H9 (cell line): ENCODE results near the gene CYP2S1. TPM values are rescaled to one million over a fixed set of nuclear protein-coding genes. Genes with fewer than 3 reads are reported as not detected.

ENCODE experiments used
- DNase-seq: peaks from one replicate; pipeline ENCODE4 v3.0.0-alpha.2; 2017
- H2AFZ ChIP-seq: one replicate; pipeline ENCODE4 v1.6.1; 2013; ENCODE audit warnings: mild to moderate bottlenecking, low read length, control low read depth, moderate library complexity
- H2AK5ac ChIP-seq: 2 replicates; pipeline ENCODE4 v1.6.1; 2013; ENCODE audit warnings: low read length, control low read depth, mixed read lengths; ENCODE audit not compliant: insufficient read length
- H2BK120ac ChIP-seq: one replicate; pipeline ENCODE4 v1.6.1; 2013; ENCODE audit warnings: low read depth, mild to moderate bottlenecking, low read length, control low read depth, inconsistent platforms; ENCODE audit not compliant: poor library complexity, severe bottlenecking
- H2BK12ac ChIP-seq: 2 replicates; pipeline ENCODE4 v1.6.1; 2013; ENCODE audit warnings: low read length, control low read depth, mixed read lengths, low read depth; ENCODE audit not compliant: insufficient read length
- H2BK15ac ChIP-seq: 2 replicates; pipeline ENCODE4 v1.6.1; 2013; ENCODE audit warnings: low read depth, low read length, control low read depth
- H2BK20ac ChIP-seq: one replicate; pipeline ENCODE4 v1.6.1; 2013; ENCODE audit warnings: low read depth, mild to moderate bottlenecking, low read length, control low read depth, inconsistent platforms; ENCODE audit not compliant: poor library complexity, severe bottlenecking
- H2BK5ac ChIP-seq: 2 replicates; pipeline ENCODE4 v1.6.1; 2013; ENCODE audit warnings: low read length, control low read depth, mixed read lengths; ENCODE audit not compliant: insufficient read length
- H3K14ac ChIP-seq: 2 replicates; pipeline ENCODE4 v1.6.1; 2013; ENCODE audit warnings: low read length, control low read depth; ENCODE audit not compliant: insufficient read depth
- H3K18ac ChIP-seq: 2 replicates; pipeline ENCODE4 v1.6.1; 2013; ENCODE audit warnings: low read depth, mild to moderate bottlenecking, mixed read lengths, low read length, control low read depth; ENCODE audit not compliant: insufficient read length
- H3K23ac ChIP-seq: 2 replicates; pipeline ENCODE4 v1.6.1; 2013; ENCODE audit warnings: low read length, control low read depth, mixed read lengths, low read depth; ENCODE audit not compliant: insufficient read length
- H3K23me2 ChIP-seq: 2 replicates; pipeline ENCODE4 v1.6.1; 2013; ENCODE audit warnings: low read depth, mild to moderate bottlenecking, mixed read lengths, low read length, control low read depth; ENCODE audit not compliant: insufficient read length, poor library complexity, severe bottlenecking
- H3K27ac ChIP-seq: 2 replicates; pipeline ENCODE4 v1.5.1; 2013; ENCODE audit warnings: low read length, control low read depth, mixed read lengths, low read depth; ENCODE audit not compliant: insufficient read length
- H3K27me3 ChIP-seq: 2 replicates; pipeline ENCODE4 v1.6.1; 2013; ENCODE audit warnings: low read length, control low read depth, inconsistent platforms; ENCODE audit not compliant: insufficient read depth
- H3K4ac ChIP-seq: 2 replicates; pipeline ENCODE4 v1.6.1; 2013; ENCODE audit warnings: low read depth, mild to moderate bottlenecking, control low read depth, inconsistent platforms, low read length, moderate library complexity
- H3K4me1 ChIP-seq: 2 replicates; pipeline ENCODE4 v1.6.1; 2013; ENCODE audit warnings: low read length, control low read depth, inconsistent platforms; ENCODE audit not compliant: insufficient read depth
- H3K4me2 ChIP-seq: 2 replicates; pipeline ENCODE4 v1.6.1; 2013; ENCODE audit warnings: low read length, control low read depth, mixed read lengths; ENCODE audit not compliant: insufficient read length, insufficient read depth
- H3K56ac ChIP-seq: 2 replicates; pipeline ENCODE4 v1.6.1; 2013; ENCODE audit warnings: low read depth, mild to moderate bottlenecking, mixed read lengths, low read length, control low read depth; ENCODE audit not compliant: insufficient read length
- H3K79me1 ChIP-seq: 2 replicates; pipeline ENCODE4 v1.6.1; 2013; ENCODE audit warnings: low read depth, mild to moderate bottlenecking, moderate library complexity, low read length, control low read depth, inconsistent platforms; ENCODE audit not compliant: insufficient read depth, poor library complexity, severe bottlenecking
- H3K79me2 ChIP-seq: 2 replicates; pipeline ENCODE4 v1.6.1; 2013; ENCODE audit warnings: low read length, control low read depth, inconsistent platforms; ENCODE audit not compliant: insufficient read depth
- H3K9ac ChIP-seq: 2 replicates; pipeline ENCODE4 v1.6.1; 2013; ENCODE audit warnings: low read length, control low read depth, mixed read lengths; ENCODE audit not compliant: insufficient read length; ENCODE audit errors: extremely low read depth
- H3K9me3 ChIP-seq: one replicate; pipeline ENCODE4 v1.6.1; 2013; ENCODE audit warnings: low read depth, low read length, inconsistent platforms; ENCODE audit not compliant: control insufficient read depth
- H3T11ph ChIP-seq: one replicate; pipeline ENCODE4 v1.6.1; 2013; ENCODE audit warnings: mild to moderate bottlenecking, low read length, control low read depth, inconsistent platforms
- H4K20me1 ChIP-seq: one replicate; pipeline ENCODE4 v1.6.1; 2013; ENCODE audit not compliant: control insufficient read depth, insufficient read length, insufficient read depth
- H4K5ac ChIP-seq: 2 replicates; pipeline ENCODE4 v1.6.1; 2013; ENCODE audit warnings: low read depth, mild to moderate bottlenecking, mixed read lengths, low read length, control low read depth; ENCODE audit not compliant: insufficient read length
- H4K8ac ChIP-seq: replicated peaks from 2 replicates; pipeline ENCODE4 v1.6.1; 2013; ENCODE audit warnings: low read length, control low read depth, mixed read lengths, low read depth; ENCODE audit not compliant: insufficient read length
- H4K91ac ChIP-seq: 2 replicates; pipeline ENCODE4 v1.6.1; 2013; ENCODE audit warnings: low read depth, mild to moderate bottlenecking, moderate library complexity, mixed read lengths, low read length, control low read depth; ENCODE audit not compliant: insufficient read length
- H3K27ac Mint-ChIP-seq, 3 experiments: 2 replicates in 2 of 3; 3 replicates in 1 of 3; pipeline ENCODE4 v1.8.0; 2020 to 2021; ENCODE audit warnings: mixed read lengths in 3 of 3, mild to moderate bottlenecking in 1 of 3, moderate library complexity in 1 of 3
- H3K27me3 Mint-ChIP-seq: 2 replicates; pipeline ENCODE4 v1.8.0; 2021; ENCODE audit warnings: low read depth, mild to moderate bottlenecking, moderate library complexity, mixed read lengths
- H3K36me3 Mint-ChIP-seq, 3 experiments: 2 replicates in 2 of 3; 3 replicates in 1 of 3; pipeline ENCODE4 v1.8.0; 2020 to 2021; ENCODE audit warnings: low read depth in 3 of 3, mixed read lengths in 3 of 3; ENCODE audit not compliant: insufficient read depth in 1 of 3
- H3K4me1 Mint-ChIP-seq, 2 experiments: 2 replicates each; pipeline ENCODE4 v1.8.0; 2020; ENCODE audit warnings: mixed read lengths in 2 of 2
- H3K4me3 Mint-ChIP-seq, 2 experiments: 2 replicates in 1 of 2; 3 replicates in 1 of 2; pipeline ENCODE4 v1.8.0; 2020 to 2021; ENCODE audit warnings: mild to moderate bottlenecking in 2 of 2, mixed read lengths in 2 of 2, moderate library complexity in 1 of 2
- H3K9me3 Mint-ChIP-seq, 2 experiments: 2 replicates in 1 of 2; 3 replicates in 1 of 2; pipeline ENCODE4 v1.8.0; 2020; ENCODE audit warnings: mild to moderate bottlenecking in 2 of 2, mixed read lengths in 2 of 2, moderate library complexity in 1 of 2
- WGBS: extraction: QIAGEN DNeasy Blood & Tissue Kit; methylation state at CpG from one replicate; pipeline ENCODE4 v1.1.7; 2013; ENCODE audit warnings: missing lambda C conversion rate, low lambda C conversion rate, mixed read lengths; ENCODE audit not compliant: insufficient read length; ENCODE audit errors: extremely low coverage; 5-methylcytosine and 5-hydroxymethylcytosine counted together
- total RNA-seq: library from RNA; stranded (reverse); gene quantifications from 2 replicates; pipeline ENCODE4 v1.2.1, GENCODE V29; 2021
- TF ChIP-seq, protein P1 (sequence below): fragments of 200-600 bp; sonication (generic); conservative IDR thresholded peaks from 3 replicates; pipeline ENCODE4 v1.8.0; 2021; ENCODE audit warnings: antibody characterized with exemption, mild to moderate bottlenecking

CYP2S1 gene
- total RNA-seq, 1 experiment from 2014 or later, result 159 TPM

DNA sequence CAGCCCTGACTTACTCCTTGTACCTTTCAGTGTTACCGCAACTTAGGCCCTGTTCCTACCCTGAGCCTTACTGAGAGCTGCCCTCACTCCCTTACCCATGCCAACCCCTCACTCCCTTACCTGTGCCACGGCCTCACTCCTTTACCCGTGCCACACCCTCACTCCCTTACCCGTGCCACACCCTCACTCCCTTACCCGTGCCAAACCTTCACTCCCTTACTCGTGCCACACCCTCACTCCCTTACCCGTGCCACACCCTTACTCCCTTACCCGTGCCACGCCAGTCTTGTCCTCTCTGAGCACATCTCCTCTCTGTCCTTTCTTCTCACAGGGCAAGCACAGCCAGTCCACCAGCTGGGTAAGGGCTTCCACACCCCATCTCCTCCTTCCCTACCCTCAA, 46.3 kb downstream of the CYP2S1 start:
- H2BK5ac ChIP-seq, result no peak overlapping the region
- H3K27ac ChIP-seq, result no peak overlapping the region
- no peak overlapping the region for H3K56ac ChIP-seq
- H3K79me1 ChIP-seq, result no peaks in the 10 kb centered on the region
- no peaks in the 10 kb centered on the region for H3K9me3 Mint-ChIP-seq
- H3K27me3 ChIP-seq, result 0 out of 2 replicates have a peak, but pooled peaks cover 3% of the 10 kb centered on the region
- no peak overlapping the region for H2BK15ac ChIP-seq
- no peak overlapping the region for H3T11ph ChIP-seq
- H4K5ac ChIP-seq, result no peak overlapping the region
- peaks cover 0 to 15% (median 0%) of the 10 kb centered on the region in 3 experiments; a peak in 5 of 7 replicates for H3K36me3 Mint-ChIP-seq
- no peaks in the 10 kb centered on the region for H3K9me3 ChIP-seq
- no peaks in the 10 kb centered on the region for H3K27me3 Mint-ChIP-seq
- no peaks in the 10 kb centered on the region for H3K4me1 Mint-ChIP-seq
- no peak overlapping the region for H4K8ac ChIP-seq
- H3K27ac Mint-ChIP-seq, result peak overlapping the region in 1 of 3 experiments; percentile 57; a peak in 1 of 7 replicates
- H3K18ac ChIP-seq, result no peak overlapping the region
- no peak overlapping the region for H2AFZ ChIP-seq
- no peaks in the 10 kb centered on the region for H4K20me1 ChIP-seq
- no peak overlapping the region for H3K14ac ChIP-seq
- H2AK5ac ChIP-seq, result no peak overlapping the region
- H3K4me2 ChIP-seq, result no peak overlapping the region
- no CpG with 5 or more reads among the region's 9 CpGs for WGBS
- H3K4me3 Mint-ChIP-seq, result no peak overlapping the region; a peak in 1 of 5 replicates
- no peak overlapping the region for H2BK20ac ChIP-seq
- no peaks in the 10 kb centered on the region for H3K4me1 ChIP-seq
- TF ChIP-seq, protein P1, sequence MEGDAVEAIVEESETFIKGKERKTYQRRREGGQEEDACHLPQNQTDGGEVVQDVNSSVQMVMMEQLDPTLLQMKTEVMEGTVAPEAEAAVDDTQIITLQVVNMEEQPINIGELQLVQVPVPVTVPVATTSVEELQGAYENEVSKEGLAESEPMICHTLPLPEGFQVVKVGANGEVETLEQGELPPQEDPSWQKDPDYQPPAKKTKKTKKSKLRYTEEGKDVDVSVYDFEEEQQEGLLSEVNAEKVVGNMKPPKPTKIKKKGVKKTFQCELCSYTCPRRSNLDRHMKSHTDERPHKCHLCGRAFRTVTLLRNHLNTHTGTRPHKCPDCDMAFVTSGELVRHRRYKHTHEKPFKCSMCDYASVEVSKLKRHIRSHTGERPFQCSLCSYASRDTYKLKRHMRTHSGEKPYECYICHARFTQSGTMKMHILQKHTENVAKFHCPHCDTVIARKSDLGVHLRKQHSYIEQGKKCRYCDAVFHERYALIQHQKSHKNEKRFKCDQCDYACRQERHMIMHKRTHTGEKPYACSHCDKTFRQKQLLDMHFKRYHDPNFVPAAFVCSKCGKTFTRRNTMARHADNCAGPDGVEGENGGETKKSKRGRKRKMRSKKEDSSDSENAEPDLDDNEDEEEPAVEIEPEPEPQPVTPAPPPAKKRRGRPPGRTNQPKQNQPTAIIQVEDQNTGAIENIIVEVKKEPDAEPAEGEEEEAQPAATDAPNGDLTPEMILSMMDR, result no peak
- H4K91ac ChIP-seq, result no peak overlapping the region
- no peak for DNase-seq
- H3K23me2 ChIP-seq, result no peaks in the 10 kb centered on the region
- H3K9ac ChIP-seq, result no peak overlapping the region
- H2BK120ac ChIP-seq, result no peak overlapping the region
- no peak overlapping the region for H2BK12ac ChIP-seq
- H3K23ac ChIP-seq, result no peak overlapping the region
- no peaks in the 10 kb centered on the region; the same call in 1 of the 2 replicates for H3K79me2 ChIP-seq
- no peak overlapping the region for H3K4ac ChIP-seq
